GM12878 (cell line): ENCODE results near the gene NAALADL2.

Source experiments
- HDGF ChIP-seq: fragments of 450-650 bp; IDR thresholded peaks from 2 replicates; pipeline ENCODE4 v1.6.1; 2016; ENCODE audit warnings: antibody characterized with exemption
- LARP7 ChIP-seq: fragments of 450-650 bp; IDR thresholded peaks from 2 replicates; pipeline ENCODE4 v1.6.1; 2017; ENCODE audit warnings: mild to moderate bottlenecking
- NR2F1 ChIP-seq: fragments of 450-650 bp; conservative IDR thresholded peaks from 2 replicates; pipeline ENCODE4 v1.6.1; 2017; ENCODE audit warnings: mild to moderate bottlenecking
- NRF1 ChIP-seq: conservative IDR thresholded peaks from 2 replicates; pipeline ENCODE4 v1.6.1; 2011; ENCODE audit warnings: mild to moderate bottlenecking, low read depth, low read length, improper control_type of control experiment
- PAX8 ChIP-seq: fragments of 450-650 bp; IDR thresholded peaks from 2 replicates; pipeline ENCODE4 v1.6.1; 2017; ENCODE audit warnings: mild to moderate bottlenecking, moderate library complexity
- POLR2A ChIP-seq: IDR thresholded peaks from 2 replicates; pipeline ENCODE4 v1.6.1; 2011; ENCODE audit warnings: low read depth, mild to moderate bottlenecking, low read length
- SUZ12 ChIP-seq: fragments of 200-600 bp; sonication (generic); IDR thresholded peaks from one replicate; pipeline ENCODE4 v1.6.1; 2018; ENCODE audit warnings: antibody characterized with exemption, mild to moderate bottlenecking; ENCODE audit not compliant: unreplicated experiment
- TCF12 ChIP-seq: IDR thresholded peaks from 2 replicates; pipeline ENCODE4 v1.6.1; 2011; ENCODE audit warnings: low read depth, mild to moderate bottlenecking, low read length
- TF ChIP-seq, protein P1 (sequence below), 3 experiments: IDR thresholded peaks in 2 of 3; conservative IDR thresholded peaks in 1 of 3; 2 replicates each; pipeline ENCODE4 v1.5.1; 2011; ENCODE audit warnings: low read depth in 3 of 3, low read length in 3 of 3, mild to moderate bottlenecking in 3 of 3, control low read depth in 2 of 3, moderate library complexity in 2 of 3, inconsistent platforms in 1 of 3, mixed read lengths in 1 of 3; ENCODE audit not compliant: control insufficient read depth in 2 of 3, insufficient read depth in 1 of 3; ENCODE audit errors: extremely low read depth in 1 of 3
- TF ChIP-seq, protein P2 (sequence below): fragments of 450-650 bp; formaldehyde crosslinking; IDR thresholded peaks from 2 replicates; pipeline ENCODE4 v1.5.0; 2022; ENCODE audit warnings: mild to moderate bottlenecking, missing genetic modification characterization

GRCh38 chr3:175009295-175009694, 150.2 kb downstream of the NAALADL2 start:
- TF ChIP-seq, protein P1, sequence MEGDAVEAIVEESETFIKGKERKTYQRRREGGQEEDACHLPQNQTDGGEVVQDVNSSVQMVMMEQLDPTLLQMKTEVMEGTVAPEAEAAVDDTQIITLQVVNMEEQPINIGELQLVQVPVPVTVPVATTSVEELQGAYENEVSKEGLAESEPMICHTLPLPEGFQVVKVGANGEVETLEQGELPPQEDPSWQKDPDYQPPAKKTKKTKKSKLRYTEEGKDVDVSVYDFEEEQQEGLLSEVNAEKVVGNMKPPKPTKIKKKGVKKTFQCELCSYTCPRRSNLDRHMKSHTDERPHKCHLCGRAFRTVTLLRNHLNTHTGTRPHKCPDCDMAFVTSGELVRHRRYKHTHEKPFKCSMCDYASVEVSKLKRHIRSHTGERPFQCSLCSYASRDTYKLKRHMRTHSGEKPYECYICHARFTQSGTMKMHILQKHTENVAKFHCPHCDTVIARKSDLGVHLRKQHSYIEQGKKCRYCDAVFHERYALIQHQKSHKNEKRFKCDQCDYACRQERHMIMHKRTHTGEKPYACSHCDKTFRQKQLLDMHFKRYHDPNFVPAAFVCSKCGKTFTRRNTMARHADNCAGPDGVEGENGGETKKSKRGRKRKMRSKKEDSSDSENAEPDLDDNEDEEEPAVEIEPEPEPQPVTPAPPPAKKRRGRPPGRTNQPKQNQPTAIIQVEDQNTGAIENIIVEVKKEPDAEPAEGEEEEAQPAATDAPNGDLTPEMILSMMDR (IDR thresholded peaks at IDR 0.05 in 2 of 3, conservative IDR thresholded peaks at IDR 0.05 in 1 of 3; ENCODE audit: control insufficient read depth in 2 of 3, extremely low read depth in 1 of 3, insufficient read depth in 1 of 3, low read depth in 3 of 3, low read length in 3 of 3) = no peak
- TF ChIP-seq POLR2A = no peak
- no peak for TF ChIP-seq PAX8
- no peak for TF ChIP-seq NR2F1
- TF ChIP-seq HDGF = no peak
- TF ChIP-seq SUZ12 = no peak
- no peak for TF ChIP-seq NRF1
- no peak for TF ChIP-seq LARP7
- TF ChIP-seq TCF12 = no peak
- TF ChIP-seq, protein P2, sequence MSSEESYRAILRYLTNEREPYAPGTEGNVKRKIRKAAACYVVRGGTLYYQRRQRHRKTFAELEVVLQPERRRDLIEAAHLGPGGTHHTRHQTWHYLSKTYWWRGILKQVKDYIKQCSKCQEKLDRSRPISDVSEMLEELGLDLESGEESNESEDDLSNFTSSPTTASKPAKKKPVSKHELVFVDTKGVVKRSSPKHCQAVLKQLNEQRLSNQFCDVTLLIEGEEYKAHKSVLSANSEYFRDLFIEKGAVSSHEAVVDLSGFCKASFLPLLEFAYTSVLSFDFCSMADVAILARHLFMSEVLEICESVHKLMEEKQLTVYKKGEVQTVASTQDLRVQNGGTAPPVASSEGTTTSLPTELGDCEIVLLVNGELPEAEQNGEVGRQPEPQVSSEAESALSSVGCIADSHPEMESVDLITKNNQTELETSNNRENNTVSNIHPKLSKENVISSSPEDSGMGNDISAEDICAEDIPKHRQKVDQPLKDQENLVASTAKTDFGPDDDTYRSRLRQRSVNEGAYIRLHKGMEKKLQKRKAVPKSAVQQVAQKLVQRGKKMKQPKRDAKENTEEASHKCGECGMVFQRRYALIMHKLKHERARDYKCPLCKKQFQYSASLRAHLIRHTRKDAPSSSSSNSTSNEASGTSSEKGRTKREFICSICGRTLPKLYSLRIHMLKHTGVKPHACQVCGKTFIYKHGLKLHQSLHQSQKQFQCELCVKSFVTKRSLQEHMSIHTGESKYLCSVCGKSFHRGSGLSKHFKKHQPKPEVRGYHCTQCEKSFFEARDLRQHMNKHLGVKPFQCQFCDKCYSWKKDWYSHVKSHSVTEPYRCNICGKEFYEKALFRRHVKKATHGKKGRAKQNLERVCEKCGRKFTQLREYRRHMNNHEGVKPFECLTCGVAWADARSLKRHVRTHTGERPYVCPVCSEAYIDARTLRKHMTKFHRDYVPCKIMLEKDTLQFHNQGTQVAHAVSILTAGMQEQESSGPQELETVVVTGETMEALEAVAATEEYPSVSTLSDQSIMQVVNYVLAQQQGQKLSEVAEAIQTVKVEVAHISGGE (CRISPR knock-in tag) = no peak
